GM23338 (cell line): Measurements from ENCODE around the gene USH1C. TPM values are rescaled to one million over a fixed set of nuclear protein-coding genes. Genes with fewer than 3 reads are reported as not detected.

Experiments used
- ATAC-seq: fragments of 200-7000 bp; cut with Tn5 transposase; 3 replicates; pipeline ENCODE4 v1.9.1; 2020
- DNase-seq: peaks from one replicate; pipeline ENCODE4 v3.0.0-alpha.2; 2015; ENCODE audit warnings: low spot score
- H2AFZ ChIP-seq: fragments of 200-600 bp; sonication (generic); 2 replicates; pipeline ENCODE4 v1.8.0; 2016; ENCODE audit warnings: antibody characterized with exemption, mild to moderate bottlenecking, moderate library complexity
- H3F3A ChIP-seq: fragments of 200-600 bp; sonication (generic); replicated peaks from 2 replicates; pipeline ENCODE4 v1.8.0; 2017; ENCODE audit warnings: antibody characterized with exemption, mixed run types, low read depth
- H3K27ac ChIP-seq: fragments of 200-600 bp; sonication (generic); 2 replicates; pipeline ENCODE4 v1.6.1; 2016; ENCODE audit warnings: low read depth
- H3K27me3 ChIP-seq: fragments of 200-600 bp; sonication (generic); 2 replicates; pipeline ENCODE4 v1.8.0; 2016; ENCODE audit warnings: mild to moderate bottlenecking, mixed run types, moderate library complexity; ENCODE audit not compliant: insufficient read depth
- H3K36me3 ChIP-seq: fragments of 200-600 bp; sonication (generic); 2 replicates; pipeline ENCODE4 v1.8.0; 2016; ENCODE audit warnings: mild to moderate bottlenecking; ENCODE audit not compliant: insufficient read depth
- H3K4me1 ChIP-seq: fragments of 200-600 bp; sonication (generic); 2 replicates; pipeline ENCODE4 v1.8.0; 2016; ENCODE audit warnings: mild to moderate bottlenecking, moderate library complexity; ENCODE audit not compliant: insufficient read depth
- H3K4me2 ChIP-seq: fragments of 200-600 bp; sonication (generic); 2 replicates; pipeline ENCODE4 v1.7.1; 2017; ENCODE audit warnings: mixed run types
- H3K4me3 ChIP-seq: fragments of 200-600 bp; sonication (generic); 2 replicates; pipeline ENCODE4 v1.6.1; 2016; ENCODE audit warnings: mixed run types
- H3K79me2 ChIP-seq: fragments of 200-600 bp; sonication (generic); replicated peaks from 2 replicates; pipeline ENCODE4 v1.8.0; 2017; ENCODE audit warnings: mild to moderate bottlenecking; ENCODE audit not compliant: insufficient read depth
- H3K9me2 ChIP-seq: fragments of 200-600 bp; sonication (generic); 2 replicates; pipeline ENCODE4 v1.8.0; 2017; ENCODE audit not compliant: insufficient read depth
- H4K20me1 ChIP-seq: fragments of 200-600 bp; sonication (generic); replicated peaks from 2 replicates; pipeline ENCODE4 v1.8.0; 2017; ENCODE audit warnings: mild to moderate bottlenecking; ENCODE audit not compliant: insufficient read depth
- H3K27ac Mint-ChIP-seq: 2 replicates; pipeline ENCODE4 v1.8.0; 2020; ENCODE audit warnings: inconsistent platforms, mild to moderate bottlenecking, moderate library complexity, mixed read lengths
- H3K27me3 Mint-ChIP-seq: 3 replicates; pipeline ENCODE4 v1.8.0; 2022; ENCODE audit warnings: low read depth, mild to moderate bottlenecking, moderate library complexity, mixed read lengths, inconsistent platforms; ENCODE audit not compliant: insufficient read depth, poor library complexity
- H3K36me3 Mint-ChIP-seq: 3 replicates; pipeline ENCODE4 v1.8.0; 2021; ENCODE audit warnings: low read depth, mild to moderate bottlenecking, inconsistent platforms, moderate library complexity, mixed read lengths
- H3K4me1 Mint-ChIP-seq: 3 replicates; pipeline ENCODE4 v1.8.0; 2020; ENCODE audit warnings: mild to moderate bottlenecking, inconsistent platforms, mixed read lengths
- H3K4me3 Mint-ChIP-seq: 3 replicates; pipeline ENCODE4 v1.8.0; 2021; ENCODE audit warnings: moderate library complexity, mild to moderate bottlenecking, inconsistent platforms, mixed read lengths
- H3K9me3 Mint-ChIP-seq: 3 replicates; pipeline ENCODE4 v1.8.0; 2020; ENCODE audit warnings: moderate library complexity, mild to moderate bottlenecking, inconsistent platforms, mixed read lengths
- CREB1 ChIP-seq: fragments of 250-450 bp; sonication (Bioruptor Pico); IDR thresholded peaks from 2 replicates; pipeline ENCODE4 v1.5.0; 2020; ENCODE audit warnings: low read depth, mild to moderate bottlenecking, moderate library complexity
- CTCF ChIP-seq, 2 experiments: fragments of 200-600 bp in 1 of 2; sonication (generic) in 1 of 2; conservative IDR thresholded peaks; 2 replicates each; pipeline versions ENCODE4 v1.5.1 to v1.6.1; 2016 to 2017; ENCODE audit warnings: antibody characterized with exemption in 2 of 2, low read depth in 2 of 2, mild to moderate bottlenecking in 2 of 2, moderate library complexity in 1 of 2
- ETS1 ChIP-seq: IDR thresholded peaks from 2 replicates; pipeline ENCODE4 v1.6.1; 2016; ENCODE audit warnings: antibody characterized with exemption
- EZH2 ChIP-seq: fragments of 200-600 bp; sonication (generic); IDR thresholded peaks from one replicate; pipeline ENCODE4 v1.8.0; 2017; ENCODE audit warnings: antibody characterized with exemption, mild to moderate bottlenecking, low read depth; ENCODE audit not compliant: unreplicated experiment
- EZH2phosphoT487 ChIP-seq: fragments of 200-600 bp; sonication (generic); IDR thresholded peaks from one replicate; pipeline ENCODE4 v1.8.1; 2018; ENCODE audit warnings: antibody characterized with exemption; ENCODE audit not compliant: unreplicated experiment
- JUNB ChIP-seq: IDR thresholded peaks from one replicate; pipeline ENCODE4 v1.6.1; 2016; ENCODE audit warnings: antibody characterized with exemption; ENCODE audit not compliant: unreplicated experiment
- NANOG ChIP-seq: IDR thresholded peaks from 2 replicates; pipeline ENCODE4 v1.6.1; 2016; ENCODE audit warnings: antibody characterized with exemption, borderline replicate concordance
- POLR2AphosphoS5 ChIP-seq: IDR thresholded peaks from 2 replicates; pipeline ENCODE4 v1.6.1; 2016; ENCODE audit warnings: antibody characterized with exemption, low read depth
- REST ChIP-seq: IDR thresholded peaks from one replicate; pipeline ENCODE4 v1.6.1; 2018; ENCODE audit warnings: antibody characterized with exemption; ENCODE audit not compliant: unreplicated experiment
- STAT1 ChIP-seq: IDR thresholded peaks from one replicate; pipeline ENCODE4 v1.6.1; 2016; ENCODE audit warnings: antibody characterized with exemption; ENCODE audit not compliant: unreplicated experiment
- ZNF114 ChIP-seq: fragments of 250-450 bp; sonication (Bioruptor Pico); IDR thresholded peaks from 2 replicates; pipeline ENCODE4 v1.5.0; 2020; ENCODE audit warnings: mild to moderate bottlenecking, moderate library complexity
- ZNF331 ChIP-seq: fragments of 250-450 bp; sonication (Bioruptor Pico); IDR thresholded peaks from 2 replicates; pipeline ENCODE4 v1.5.0; 2020; ENCODE audit warnings: low read depth, mild to moderate bottlenecking, moderate library complexity
- ZNF462 ChIP-seq: fragments of 250-450 bp; sonication (Bioruptor Pico); IDR thresholded peaks from 2 replicates; pipeline ENCODE4 v1.5.0; 2020; ENCODE audit warnings: mild to moderate bottlenecking, moderate library complexity
- polyA plus RNA-seq: library from polyadenylated mRNA; unstranded; fragments of >200 nt; fragmentation: Nextera tagmentation; extraction: Ambion mirVana; gene quantifications from 2 replicates; pipeline ENCODE4 v1.2.1, GENCODE V29; 2016
- total RNA-seq: library from RNA; depleted of rRNA; stranded (reverse); fragments of >200 nt; shearing (Covaris generic); gene quantifications from 2 replicates; pipeline ENCODE4 v1.2.3, GENCODE V29; 2014

Gene USH1C
- total and polyA plus RNA-seq, 2 experiments from 2014 or later, result 1.3 to 1.8 TPM

- H3K27me3 Mint-ChIP-seq, result peaks cover 12% of the 10 kb centered on the region
- Histone ChIP-seq H2AFZ (no peak overlapping the region), H3K4me2 (peak overlapping the region; percentile 28), H3K4me1 (peaks cover 15% of the 10 kb centered on the region; the same call in 1 of the 2 replicates), H3K27me3 (no peaks in the 10 kb centered on the region), H3K79me2 (no peaks in the 10 kb centered on the region), H3K9me2 (0 out of 2 replicates have a peak, but pooled peaks cover 5% of the 10 kb centered on the region), H3K36me3 (no peaks in the 10 kb centered on the region), H3K4me3 (no peak overlapping the region), H3F3A (no peaks in the 10 kb centered on the region), H4K20me1 (no peaks in the 10 kb centered on the region), H3K27ac (no peak overlapping the region)
- TF ChIP-seq NANOG, result no peak
- TF ChIP-seq JUNB, result no peak
- no peak for TF ChIP-seq EZH2phosphoT487
- no peak for TF ChIP-seq EZH2
- TF ChIP-seq CREB1 (CRISPR knock-in tag), result no peak
- TF ChIP-seq CTCF (conservative IDR thresholded peaks at IDR 0.05; ENCODE audit: low read depth in 2 of 2), result no peak
- no peak for TF ChIP-seq REST
- TF ChIP-seq POLR2AphosphoS5, result no peak
- TF ChIP-seq ZNF462, result no peak
- TF ChIP-seq ZNF114 (CRISPR knock-in tag), result no peak
- no peak for TF ChIP-seq ZNF331
- no peak for TF ChIP-seq STAT1
- TF ChIP-seq ETS1, result no peak
- peak; percentile 78 for ATAC-seq
- peaks cover 21% of the 10 kb centered on the region for H3K4me1 Mint-ChIP-seq
- H3K9me3 Mint-ChIP-seq, result no peaks in the 10 kb centered on the region; the same call in 2 of the 3 replicates
- H3K4me3 Mint-ChIP-seq, result no peak overlapping the region
- DNase-seq, result peak; percentile 56
- peaks cover 5% of the 10 kb centered on the region; the same call in 2 of the 3 replicates for H3K36me3 Mint-ChIP-seq
- no peak overlapping the region for H3K27ac Mint-ChIP-seq
Observed at GRCh38 chr11:17519061-17519885, 24.9 kb downstream of the USH1C start.
